ENCODE measurements around the gene TJP2. TPM values are rescaled to one million over a fixed set of nuclear protein-coding genes. Genes with fewer than 3 reads are reported as not detected.

TJP2 gene
- total RNA-seq, 1 donor from 2014 or later = 35.5 TPM

GRCh38 chr9:69234683-69235082 is 60.6 kb downstream of the TJP2 start:
- no peaks in the 10 kb centered on the region for H3K79me2 ChIP-seq (ENCODE audit: low read depth)
- H2AFZ ChIP-seq (replicated peaks) = no peak overlapping the region
- no peak for TF ChIP-seq CTCF (IDR thresholded peaks at IDR 0.05)
- TF ChIP-seq EZH2phosphoT487 (IDR thresholded peaks at IDR 0.05) = no peak
- no peak for TF ChIP-seq EZH2 (IDR thresholded peaks at IDR 0.05)
- Mint-ChIP-seq H3K9me3 (no peaks in the 10 kb centered on the region), H3K4me3 (no peak overlapping the region), H3K36me3 (peaks cover 5% of the 10 kb centered on the region), H3K27me3 (ENCODE audit: insufficient read depth, low read depth) (peaks cover 2% of the 10 kb centered on the region), H3K27ac (no peak overlapping the region), H3K4me1 (peaks cover 12% of the 10 kb centered on the region)
- H3K4me3 ChIP-seq = no peak overlapping the region
- H3K4me1 ChIP-seq = peaks cover 10% of the 10 kb centered on the region
- no peak for DNase-seq (ENCODE audit: low spot score)
- H3K36me3 ChIP-seq = no peaks in the 10 kb centered on the region
- no peaks in the 10 kb centered on the region for H4K20me1 ChIP-seq (ENCODE audit: low read depth)
- peaks cover 5% of the 10 kb centered on the region for H3F3A ChIP-seq (ENCODE audit: low read depth)
- H3K27me3 ChIP-seq = no peaks in the 10 kb centered on the region
- H3K27ac ChIP-seq = no peak overlapping the region
- H3K9ac ChIP-seq = no peak overlapping the region
- no peak overlapping the region for H3K4me2 ChIP-seq
- no peaks in the 10 kb centered on the region for H3K9me3 ChIP-seq (ENCODE audit: low read depth)

GRCh38 chr9:69236188-69236587 is 62.1 kb downstream of the TJP2 start:
- H3K79me2 ChIP-seq (ENCODE audit: low read depth) = no peaks in the 10 kb centered on the region
- H3F3A ChIP-seq (ENCODE audit: low read depth) = peaks cover 5% of the 10 kb centered on the region
- no peaks in the 10 kb centered on the region for H3K9me3 ChIP-seq (ENCODE audit: low read depth)
- no peak overlapping the region for H3K27ac ChIP-seq
- H3K4me3 Mint-ChIP-seq = no peak overlapping the region
- TF ChIP-seq CTCF (IDR thresholded peaks at IDR 0.05) (no peak), EZH2phosphoT487 (IDR thresholded peaks at IDR 0.05) (no peak), EZH2 (IDR thresholded peaks at IDR 0.05) (no peak)
- H3K36me3 Mint-ChIP-seq = peaks cover 7% of the 10 kb centered on the region
- H3K27me3 Mint-ChIP-seq (ENCODE audit: insufficient read depth, low read depth) = peaks cover 2% of the 10 kb centered on the region
- peaks cover 12% of the 10 kb centered on the region for H3K4me1 Mint-ChIP-seq
- no peaks in the 10 kb centered on the region for H3K27me3 ChIP-seq
- H4K20me1 ChIP-seq (ENCODE audit: low read depth) = no peaks in the 10 kb centered on the region
- no peak overlapping the region for H3K4me2 ChIP-seq
- no peak for DNase-seq (ENCODE audit: low spot score)
- H3K9ac ChIP-seq = no peak overlapping the region
- no peaks in the 10 kb centered on the region for H3K9me3 Mint-ChIP-seq
- no peak overlapping the region for H2AFZ ChIP-seq (replicated peaks)
- H3K27ac Mint-ChIP-seq = no peak overlapping the region
- H3K4me1 ChIP-seq = peaks cover 10% of the 10 kb centered on the region
- H3K36me3 ChIP-seq = no peaks in the 10 kb centered on the region
- no peak overlapping the region for H3K4me3 ChIP-seq

- no peak overlapping the region for H3K4me2 ChIP-seq
- TF ChIP-seq EZH2 (IDR thresholded peaks at IDR 0.05) = no peak
- TF ChIP-seq CTCF (IDR thresholded peaks at IDR 0.05) = no peak
- TF ChIP-seq EZH2phosphoT487 (IDR thresholded peaks at IDR 0.05) = no peak
- H3F3A ChIP-seq (ENCODE audit: low read depth) = no peaks in the 10 kb centered on the region
- no peak overlapping the region for H3K4me3 ChIP-seq
- H2AFZ ChIP-seq (replicated peaks) = no peak overlapping the region
- Mint-ChIP-seq H3K4me3 (no peak overlapping the region), H3K27ac (no peak overlapping the region), H3K9me3 (no peaks in the 10 kb centered on the region), H3K4me1 (peaks cover under 1% of the 10 kb centered on the region), H3K27me3 (ENCODE audit: insufficient read depth, low read depth) (peaks cover 4% of the 10 kb centered on the region), H3K36me3 (peaks cover 14% of the 10 kb centered on the region)
- no peaks in the 10 kb centered on the region for H3K4me1 ChIP-seq
- H3K27ac ChIP-seq = no peak overlapping the region
- H3K9ac ChIP-seq = no peak overlapping the region
- H4K20me1 ChIP-seq (ENCODE audit: low read depth) = no peaks in the 10 kb centered on the region
- no peak for DNase-seq (ENCODE audit: low spot score)
- no peaks in the 10 kb centered on the region for H3K27me3 ChIP-seq
- H3K79me2 ChIP-seq (ENCODE audit: low read depth) = no peaks in the 10 kb centered on the region
- no peaks in the 10 kb centered on the region for H3K9me3 ChIP-seq (ENCODE audit: low read depth)
- H3K36me3 ChIP-seq = no peaks in the 10 kb centered on the region
These were observed 63.7 kb downstream of the TJP2 start for GRCh38 chr9:69237702-69238295.

Data from neural progenitor cell (in vitro differentiated cells).